Osteoblast (primary cell): ENCODE data around the gene PTGES. TPM values are rescaled to one million over a fixed set of nuclear protein-coding genes. Genes with fewer than 3 reads are reported as not detected.

Source experiments
- DNase-seq: peaks from one replicate; pipeline ENCODE4 v3.0.0; 2011; ENCODE audit warnings: low spot score, mixed read lengths; ENCODE audit not compliant: insufficient read length; ENCODE audit errors: missing footprints
- H2AFZ ChIP-seq: 2 replicates; pipeline ENCODE4 v1.6.0; 2011; ENCODE audit warnings: mild to moderate bottlenecking, low read length
- H3K27ac ChIP-seq: 2 replicates; pipeline ENCODE4 v1.5.1; 2011; ENCODE audit warnings: mild to moderate bottlenecking, low read depth, low read length, moderate library complexity
- H3K27me3 ChIP-seq: 2 replicates; pipeline ENCODE4 v1.6.0; 2012; ENCODE audit warnings: mild to moderate bottlenecking, control low read depth, inconsistent platforms, low read length, moderate library complexity; ENCODE audit not compliant: insufficient read depth
- H3K36me3 ChIP-seq: 2 replicates; pipeline ENCODE4 v1.5.1; 2011; ENCODE audit warnings: mild to moderate bottlenecking, low read length, control low read depth, moderate library complexity; ENCODE audit not compliant: insufficient read depth
- H3K4me1 ChIP-seq: 2 replicates; pipeline ENCODE4 v1.5.1; 2011; ENCODE audit warnings: mild to moderate bottlenecking, low read length, control low read depth, moderate library complexity; ENCODE audit not compliant: insufficient read depth
- H3K4me2 ChIP-seq: 2 replicates; pipeline ENCODE4 v1.6.0; 2011; ENCODE audit warnings: mild to moderate bottlenecking, low read length; ENCODE audit not compliant: insufficient read depth
- H3K4me3 ChIP-seq: fragments of 200-600 bp; sonication (generic); 3 replicates; pipeline ENCODE4 v1.5.1; 2012; ENCODE audit warnings: mild to moderate bottlenecking, low read length, inconsistent platforms; ENCODE audit not compliant: insufficient read depth
- H3K79me2 ChIP-seq: 2 replicates; pipeline ENCODE4 v1.6.0; 2012; ENCODE audit warnings: mild to moderate bottlenecking, low read length, control low read depth, inconsistent platforms; ENCODE audit not compliant: insufficient read depth
- H3K9me3 ChIP-seq: 2 replicates; pipeline ENCODE4 v1.5.1; 2011; ENCODE audit warnings: low read depth, low read length, control low read depth
- H4K20me1 ChIP-seq: 2 replicates; pipeline ENCODE4 v1.6.0; 2012; ENCODE audit warnings: mild to moderate bottlenecking, low read length, control low read depth; ENCODE audit not compliant: insufficient read depth
- total RNA-seq: library from RNA; depleted of rRNA; stranded (reverse); fragments of >200 nt; gene quantifications from 2 replicates; pipeline ENCODE4 v1.2.3, GENCODE V29; 2012
- TF ChIP-seq, protein P1 (sequence below): IDR thresholded peaks from 2 replicates; pipeline ENCODE4 v1.5.1; 2011; ENCODE audit warnings: mild to moderate bottlenecking, low read depth, low read length, moderate library complexity; ENCODE audit errors: extremely low read depth

Gene PTGES
- total RNA-seq, 1 donor: 70.9 TPM

DNA sequence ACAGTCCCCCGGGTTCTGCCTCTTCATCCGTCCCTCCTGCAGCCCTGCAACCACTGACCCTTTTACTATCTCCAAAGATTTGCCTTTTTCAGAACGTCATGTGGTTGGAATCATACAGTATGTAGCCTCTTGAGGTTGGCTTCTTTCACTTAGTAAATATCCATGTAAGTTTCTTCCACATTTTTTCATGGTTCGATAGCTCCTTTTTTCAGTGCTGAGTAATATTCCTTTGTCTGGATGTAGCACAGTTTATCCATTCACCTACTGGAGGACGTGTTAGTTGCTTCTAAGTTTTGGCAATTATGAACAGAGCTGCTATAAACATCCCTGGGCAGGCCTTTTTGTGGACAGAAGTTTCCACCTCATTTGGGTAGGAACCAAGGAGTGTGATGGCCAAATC, 60.3 kb downstream of the PTGES start:
- Histone ChIP-seq H2AFZ (no peak overlapping the region), H3K9me3 (no peaks in the 10 kb centered on the region), H4K20me1 (peaks cover 8% of the 10 kb centered on the region), H3K27me3 (no peaks in the 10 kb centered on the region), H3K36me3 (peaks cover 5% of the 10 kb centered on the region), H3K4me2 (no peak overlapping the region), H3K4me1 (peaks cover 25% of the 10 kb centered on the region), H3K4me3 (no peak overlapping the region), H3K79me2 (peaks cover 7% of the 10 kb centered on the region), H3K27ac (no peak overlapping the region)
- DNase-seq: no peak
- TF ChIP-seq, protein P1, sequence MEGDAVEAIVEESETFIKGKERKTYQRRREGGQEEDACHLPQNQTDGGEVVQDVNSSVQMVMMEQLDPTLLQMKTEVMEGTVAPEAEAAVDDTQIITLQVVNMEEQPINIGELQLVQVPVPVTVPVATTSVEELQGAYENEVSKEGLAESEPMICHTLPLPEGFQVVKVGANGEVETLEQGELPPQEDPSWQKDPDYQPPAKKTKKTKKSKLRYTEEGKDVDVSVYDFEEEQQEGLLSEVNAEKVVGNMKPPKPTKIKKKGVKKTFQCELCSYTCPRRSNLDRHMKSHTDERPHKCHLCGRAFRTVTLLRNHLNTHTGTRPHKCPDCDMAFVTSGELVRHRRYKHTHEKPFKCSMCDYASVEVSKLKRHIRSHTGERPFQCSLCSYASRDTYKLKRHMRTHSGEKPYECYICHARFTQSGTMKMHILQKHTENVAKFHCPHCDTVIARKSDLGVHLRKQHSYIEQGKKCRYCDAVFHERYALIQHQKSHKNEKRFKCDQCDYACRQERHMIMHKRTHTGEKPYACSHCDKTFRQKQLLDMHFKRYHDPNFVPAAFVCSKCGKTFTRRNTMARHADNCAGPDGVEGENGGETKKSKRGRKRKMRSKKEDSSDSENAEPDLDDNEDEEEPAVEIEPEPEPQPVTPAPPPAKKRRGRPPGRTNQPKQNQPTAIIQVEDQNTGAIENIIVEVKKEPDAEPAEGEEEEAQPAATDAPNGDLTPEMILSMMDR: no peak

Other genes with a start within 250 kb of the PTGES start
- gene C9orf50, start 131.9 kb downstream of the PTGES start, total RNA-seq: under 0.01 and 0.36 TPM in 2 replicates
- 26.4 and 28.6 TPM in 2 replicates for gene NTMT1, start 126.9 kb downstream of the PTGES start, total RNA-seq
- gene ASB6, start 110.9 kb downstream of the PTGES start, total RNA-seq: 21.0 and 23.9 TPM in 2 replicates
- 27.5 and 34.8 TPM in 2 replicates for gene PRRX2, start 87.4 kb downstream of the PTGES start, total RNA-seq
- gene TOR1B, start 50.1 kb upstream of the PTGES start, total RNA-seq: 27.5 and 31.5 TPM in 2 replicates
- 52.1 and 52.5 TPM in 2 replicates for gene TOR1A, start 71.1 kb upstream of the PTGES start, total RNA-seq
- 30.8 and 41.0 TPM in 2 replicates for gene C9orf78, start 82.2 kb upstream of the PTGES start, total RNA-seq
- gene USP20, start 82.4 kb upstream of the PTGES start, total RNA-seq: 9.1 and 10.5 TPM in 2 replicates